GDM1 (cell line): ENCODE data around the gene LRRC28.

Experiments used
- DNase-seq: peaks from one replicate; lab custom pipeline; 2025; lab: John Stamatoyannopoulos, UW

Gene LRRC28

GRCh38 chr15:99249270-99249841, 1.9 kb upstream of the LRRC28 start, which contains the start of gene TTC23:
Gene TTC23, minus strand, starts transcription at chr15:99249581. Its CDS starts 20,869 bp downstream, at chr15:99228712.
- no peak for DNase-seq

GRCh38 chr15:99250001-99250400, 1.3 kb upstream of the LRRC28 start:
- DNase-seq, result no peak

- DNase-seq, result no peak
Observed at GRCh38 chr15:99250494-99250856, 806 bp upstream of the LRRC28 start.

GRCh38 chr15:99252326-99252725, 1.0 kb downstream of the LRRC28 start:
- no peak for DNase-seq

- DNase-seq, result no peak
Observed at GRCh38 chr15:99253381-99254090, 2.3 kb downstream of the LRRC28 start.

GRCh38 chr15:99257107-99257750, 5.9 kb downstream of the LRRC28 start:
- DNase-seq, result no peak

GRCh38 chr15:99264125-99264524, 12.8 kb downstream of the LRRC28 start:
- DNase-seq, result no peak

- no peak for DNase-seq
Observed at GRCh38 chr15:99265541-99266070, 14.3 kb downstream of the LRRC28 start.

GRCh38 chr15:99267957-99268356, 16.7 kb downstream of the LRRC28 start:
- no peak for DNase-seq

- DNase-seq, result no peak
Observed at GRCh38 chr15:99268431-99268830, 17.1 kb downstream of the LRRC28 start.

- no peak for DNase-seq
Observed at GRCh38 chr15:99273801-99274200, 22.5 kb downstream of the LRRC28 start.

GRCh38 chr15:99275061-99275460, 23.8 kb downstream of the LRRC28 start:
- no peak for DNase-seq

- no peak for DNase-seq
Observed at GRCh38 chr15:99275525-99276128, 24.3 kb downstream of the LRRC28 start.

GRCh38 chr15:99279290-99279689, 28.0 kb downstream of the LRRC28 start:
- DNase-seq, result no peak

GRCh38 chr15:99279827-99280226, 28.5 kb downstream of the LRRC28 start:
- DNase-seq, result no peak

GRCh38 chr15:99282121-99282520, 30.8 kb downstream of the LRRC28 start:
- no peak for DNase-seq

- no peak for DNase-seq
Observed at GRCh38 chr15:99282586-99282985, 31.3 kb downstream of the LRRC28 start.

GRCh38 chr15:99283717-99284116, 32.4 kb downstream of the LRRC28 start:
- DNase-seq, result no peak

GRCh38 chr15:99291643-99292042, 40.4 kb downstream of the LRRC28 start:
- DNase-seq, result no peak

- no peak for DNase-seq
Observed at GRCh38 chr15:99295840-99296239, 44.6 kb downstream of the LRRC28 start.

- DNase-seq, result no peak
Observed at GRCh38 chr15:99296386-99296785, 45.1 kb downstream of the LRRC28 start.

- DNase-seq, result no peak
Observed at GRCh38 chr15:99303907-99304306, 52.6 kb downstream of the LRRC28 start.
